Measurements from ENCODE around the gene WDR64.

- TF ChIP-seq CTCF (IDR thresholded peaks at IDR 0.05) (no peak), POLR2A (IDR thresholded peaks at IDR 0.05) (no peak)
Measured at GRCh38 chr1:241624935-241625334, 27.1 kb upstream of the WDR64 start.
